HL-60 (cell line): ENCODE results near the gene CERS1.

Experiments used
- CTCF ChIP-seq: IDR thresholded peaks from one replicate; pipeline ENCODE4 v1.5.1; 2011; ENCODE audit warnings: low read length, control low read depth, inconsistent platforms; ENCODE audit not compliant: insufficient read depth
- POLR2AphosphoS5 ChIP-seq: IDR thresholded peaks from 2 replicates; pipeline ENCODE4 v1.6.1; 2012; ENCODE audit warnings: low read depth
- REST ChIP-seq: IDR thresholded peaks from 2 replicates; pipeline ENCODE4 v1.6.1; 2012; ENCODE audit warnings: low read depth; ENCODE audit not compliant: insufficient replicate concordance
- SPI1 ChIP-seq: IDR thresholded peaks from 2 replicates; pipeline ENCODE4 v1.6.1; 2012; ENCODE audit warnings: low read depth, mild to moderate bottlenecking, borderline replicate concordance

GRCh38 chr19:18865973-18866799 is 29.8 kb downstream of the CERS1 start:
- TF ChIP-seq CTCF (peak; percentile 92), POLR2AphosphoS5 (no peak; the same call in 1 of the 2 replicates), REST (no peak), SPI1 (no peak)
